ENCODE data around the gene RAD51B.

- TF ChIP-seq EZH2 (IDR thresholded peaks at IDR 0.05) (no peak), POLR2AphosphoS5 (IDR thresholded peaks at IDR 0.05; ENCODE audit: borderline replicate concordance, low read depth, low read length) (no peak)
Measured at GRCh38 chr14:68393259-68393658, 573.7 kb downstream of the RAD51B start.
